GM23338 (cell line): Measurements from ENCODE around the gene NT5DC3.

Experiments used
- CREB1 ChIP-seq: fragments of 250-450 bp; sonication (Bioruptor Pico); IDR thresholded peaks from 2 replicates; pipeline ENCODE4 v1.5.0; 2020; ENCODE audit warnings: low read depth, mild to moderate bottlenecking, moderate library complexity
- EZH2 ChIP-seq: fragments of 200-600 bp; sonication (generic); IDR thresholded peaks from one replicate; pipeline ENCODE4 v1.8.0; 2017; ENCODE audit warnings: antibody characterized with exemption, mild to moderate bottlenecking, low read depth; ENCODE audit not compliant: unreplicated experiment
- EZH2phosphoT487 ChIP-seq: fragments of 200-600 bp; sonication (generic); IDR thresholded peaks from one replicate; pipeline ENCODE4 v1.8.1; 2018; ENCODE audit warnings: antibody characterized with exemption; ENCODE audit not compliant: unreplicated experiment
- JUNB ChIP-seq: IDR thresholded peaks from one replicate; pipeline ENCODE4 v1.6.1; 2016; ENCODE audit warnings: antibody characterized with exemption; ENCODE audit not compliant: unreplicated experiment
- NANOG ChIP-seq: IDR thresholded peaks from 2 replicates; pipeline ENCODE4 v1.6.1; 2016; ENCODE audit warnings: antibody characterized with exemption, borderline replicate concordance
- POLR2AphosphoS5 ChIP-seq: IDR thresholded peaks from 2 replicates; pipeline ENCODE4 v1.6.1; 2016; ENCODE audit warnings: antibody characterized with exemption, low read depth
- STAT1 ChIP-seq: IDR thresholded peaks from one replicate; pipeline ENCODE4 v1.6.1; 2016; ENCODE audit warnings: antibody characterized with exemption; ENCODE audit not compliant: unreplicated experiment
- TF ChIP-seq, protein P1 (sequence below), 2 experiments: fragments of 200-600 bp in 1 of 2; sonication (generic) in 1 of 2; conservative IDR thresholded peaks; 2 replicates each; pipeline versions ENCODE4 v1.5.1 to v1.6.1; 2016 to 2017; ENCODE audit warnings: antibody characterized with exemption in 2 of 2, low read depth in 2 of 2, mild to moderate bottlenecking in 2 of 2, moderate library complexity in 1 of 2
- TF ChIP-seq, protein P2 (sequence below): IDR thresholded peaks from one replicate; pipeline ENCODE4 v1.6.1; 2018; ENCODE audit warnings: antibody characterized with exemption; ENCODE audit not compliant: unreplicated experiment

DNA sequence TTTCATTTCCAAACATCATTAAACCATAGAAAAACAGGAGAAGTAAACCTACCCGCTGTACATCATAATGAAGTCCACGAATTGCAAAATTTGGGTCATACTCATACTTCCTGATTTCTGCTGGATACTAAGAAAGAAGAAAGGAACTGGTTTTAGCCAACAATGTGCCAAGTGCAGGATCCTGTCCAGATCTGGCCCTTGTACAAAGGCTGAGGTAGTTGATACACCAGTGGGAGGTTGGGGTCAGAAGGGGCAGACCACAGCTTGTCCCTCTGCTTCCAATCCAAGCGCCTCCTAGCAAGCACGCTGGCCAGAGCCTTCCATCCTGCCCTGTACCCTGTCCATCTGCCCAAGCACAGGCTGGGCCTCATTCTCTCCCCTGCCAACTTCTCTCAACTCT lies 34.2 kb downstream of the NT5DC3 start:
- TF ChIP-seq, protein P1, sequence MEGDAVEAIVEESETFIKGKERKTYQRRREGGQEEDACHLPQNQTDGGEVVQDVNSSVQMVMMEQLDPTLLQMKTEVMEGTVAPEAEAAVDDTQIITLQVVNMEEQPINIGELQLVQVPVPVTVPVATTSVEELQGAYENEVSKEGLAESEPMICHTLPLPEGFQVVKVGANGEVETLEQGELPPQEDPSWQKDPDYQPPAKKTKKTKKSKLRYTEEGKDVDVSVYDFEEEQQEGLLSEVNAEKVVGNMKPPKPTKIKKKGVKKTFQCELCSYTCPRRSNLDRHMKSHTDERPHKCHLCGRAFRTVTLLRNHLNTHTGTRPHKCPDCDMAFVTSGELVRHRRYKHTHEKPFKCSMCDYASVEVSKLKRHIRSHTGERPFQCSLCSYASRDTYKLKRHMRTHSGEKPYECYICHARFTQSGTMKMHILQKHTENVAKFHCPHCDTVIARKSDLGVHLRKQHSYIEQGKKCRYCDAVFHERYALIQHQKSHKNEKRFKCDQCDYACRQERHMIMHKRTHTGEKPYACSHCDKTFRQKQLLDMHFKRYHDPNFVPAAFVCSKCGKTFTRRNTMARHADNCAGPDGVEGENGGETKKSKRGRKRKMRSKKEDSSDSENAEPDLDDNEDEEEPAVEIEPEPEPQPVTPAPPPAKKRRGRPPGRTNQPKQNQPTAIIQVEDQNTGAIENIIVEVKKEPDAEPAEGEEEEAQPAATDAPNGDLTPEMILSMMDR (conservative IDR thresholded peaks at IDR 0.05; ENCODE audit: low read depth in 2 of 2) = no peak
- no peak for TF ChIP-seq JUNB
- TF ChIP-seq, protein P2, sequence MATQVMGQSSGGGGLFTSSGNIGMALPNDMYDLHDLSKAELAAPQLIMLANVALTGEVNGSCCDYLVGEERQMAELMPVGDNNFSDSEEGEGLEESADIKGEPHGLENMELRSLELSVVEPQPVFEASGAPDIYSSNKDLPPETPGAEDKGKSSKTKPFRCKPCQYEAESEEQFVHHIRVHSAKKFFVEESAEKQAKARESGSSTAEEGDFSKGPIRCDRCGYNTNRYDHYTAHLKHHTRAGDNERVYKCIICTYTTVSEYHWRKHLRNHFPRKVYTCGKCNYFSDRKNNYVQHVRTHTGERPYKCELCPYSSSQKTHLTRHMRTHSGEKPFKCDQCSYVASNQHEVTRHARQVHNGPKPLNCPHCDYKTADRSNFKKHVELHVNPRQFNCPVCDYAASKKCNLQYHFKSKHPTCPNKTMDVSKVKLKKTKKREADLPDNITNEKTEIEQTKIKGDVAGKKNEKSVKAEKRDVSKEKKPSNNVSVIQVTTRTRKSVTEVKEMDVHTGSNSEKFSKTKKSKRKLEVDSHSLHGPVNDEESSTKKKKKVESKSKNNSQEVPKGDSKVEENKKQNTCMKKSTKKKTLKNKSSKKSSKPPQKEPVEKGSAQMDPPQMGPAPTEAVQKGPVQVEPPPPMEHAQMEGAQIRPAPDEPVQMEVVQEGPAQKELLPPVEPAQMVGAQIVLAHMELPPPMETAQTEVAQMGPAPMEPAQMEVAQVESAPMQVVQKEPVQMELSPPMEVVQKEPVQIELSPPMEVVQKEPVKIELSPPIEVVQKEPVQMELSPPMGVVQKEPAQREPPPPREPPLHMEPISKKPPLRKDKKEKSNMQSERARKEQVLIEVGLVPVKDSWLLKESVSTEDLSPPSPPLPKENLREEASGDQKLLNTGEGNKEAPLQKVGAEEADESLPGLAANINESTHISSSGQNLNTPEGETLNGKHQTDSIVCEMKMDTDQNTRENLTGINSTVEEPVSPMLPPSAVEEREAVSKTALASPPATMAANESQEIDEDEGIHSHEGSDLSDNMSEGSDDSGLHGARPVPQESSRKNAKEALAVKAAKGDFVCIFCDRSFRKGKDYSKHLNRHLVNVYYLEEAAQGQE = no peak
- no peak for TF ChIP-seq EZH2
- no peak for TF ChIP-seq POLR2AphosphoS5
- TF ChIP-seq EZH2phosphoT487 = no peak
- TF ChIP-seq STAT1 = no peak
- no peak for TF ChIP-seq CREB1
- no peak for TF ChIP-seq NANOG
